ENCODE results near the gene OR10H5.

DNA sequence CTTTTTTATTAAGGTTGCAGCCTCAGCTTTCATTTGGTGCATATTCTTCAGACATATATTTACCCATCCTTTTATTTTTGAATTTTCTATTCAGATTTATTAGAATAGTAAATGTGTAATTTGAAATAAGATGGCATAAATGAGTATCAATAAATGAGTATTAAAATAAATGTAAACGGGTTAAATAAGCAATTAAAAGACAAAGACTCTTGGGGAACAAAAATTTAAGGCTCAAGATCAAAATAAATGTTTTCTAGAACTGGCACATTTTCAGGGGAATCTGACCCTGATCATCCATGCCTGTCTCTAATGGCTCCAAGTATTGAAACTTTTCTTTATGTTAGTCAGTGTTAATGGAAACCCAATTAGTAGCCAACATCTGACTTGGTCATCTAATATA is 46.7 kb upstream of the OR10H5 start:
- TF ChIP-seq, protein P1, sequence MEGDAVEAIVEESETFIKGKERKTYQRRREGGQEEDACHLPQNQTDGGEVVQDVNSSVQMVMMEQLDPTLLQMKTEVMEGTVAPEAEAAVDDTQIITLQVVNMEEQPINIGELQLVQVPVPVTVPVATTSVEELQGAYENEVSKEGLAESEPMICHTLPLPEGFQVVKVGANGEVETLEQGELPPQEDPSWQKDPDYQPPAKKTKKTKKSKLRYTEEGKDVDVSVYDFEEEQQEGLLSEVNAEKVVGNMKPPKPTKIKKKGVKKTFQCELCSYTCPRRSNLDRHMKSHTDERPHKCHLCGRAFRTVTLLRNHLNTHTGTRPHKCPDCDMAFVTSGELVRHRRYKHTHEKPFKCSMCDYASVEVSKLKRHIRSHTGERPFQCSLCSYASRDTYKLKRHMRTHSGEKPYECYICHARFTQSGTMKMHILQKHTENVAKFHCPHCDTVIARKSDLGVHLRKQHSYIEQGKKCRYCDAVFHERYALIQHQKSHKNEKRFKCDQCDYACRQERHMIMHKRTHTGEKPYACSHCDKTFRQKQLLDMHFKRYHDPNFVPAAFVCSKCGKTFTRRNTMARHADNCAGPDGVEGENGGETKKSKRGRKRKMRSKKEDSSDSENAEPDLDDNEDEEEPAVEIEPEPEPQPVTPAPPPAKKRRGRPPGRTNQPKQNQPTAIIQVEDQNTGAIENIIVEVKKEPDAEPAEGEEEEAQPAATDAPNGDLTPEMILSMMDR (IDR thresholded peaks at IDR 0.05) = no peak
- TF ChIP-seq POLR2A (IDR thresholded peaks at IDR 0.05) = no peak
